Measurements from ENCODE around the gene MXRA8.

Gene MXRA8

DNA sequence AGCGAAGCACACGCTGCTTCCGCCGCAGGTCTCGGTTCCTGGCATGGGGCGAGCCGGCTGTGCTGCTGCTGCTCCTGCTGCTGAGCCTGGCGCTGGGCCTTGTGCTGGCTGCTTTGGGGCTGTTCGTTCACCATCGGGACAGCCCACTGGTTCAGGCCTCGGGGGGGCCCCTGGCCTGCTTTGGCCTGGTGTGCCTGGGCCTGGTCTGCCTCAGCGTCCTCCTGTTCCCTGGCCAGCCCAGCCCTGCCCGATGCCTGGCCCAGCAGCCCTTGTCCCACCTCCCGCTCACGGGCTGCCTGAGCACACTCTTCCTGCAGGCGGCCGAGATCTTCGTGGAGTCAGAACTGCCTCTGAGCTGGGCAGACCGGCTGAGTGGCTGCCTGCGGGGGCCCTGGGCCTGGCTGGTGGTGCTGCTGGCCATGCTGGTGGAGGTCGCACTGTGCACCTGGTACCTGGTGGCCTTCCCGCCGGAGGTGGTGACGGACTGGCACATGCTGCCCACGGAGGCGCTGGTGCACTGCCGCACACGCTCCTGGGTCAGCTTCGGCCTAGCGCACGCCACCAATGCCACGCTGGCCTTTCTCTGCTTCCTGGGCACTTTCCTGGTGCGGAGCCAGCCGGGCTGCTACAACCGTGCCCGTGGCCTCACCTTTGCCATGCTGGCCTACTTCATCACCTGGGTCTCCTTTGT is 24.7 kb downstream of the MXRA8 start:
- DNase-seq, result no peak

DNA sequence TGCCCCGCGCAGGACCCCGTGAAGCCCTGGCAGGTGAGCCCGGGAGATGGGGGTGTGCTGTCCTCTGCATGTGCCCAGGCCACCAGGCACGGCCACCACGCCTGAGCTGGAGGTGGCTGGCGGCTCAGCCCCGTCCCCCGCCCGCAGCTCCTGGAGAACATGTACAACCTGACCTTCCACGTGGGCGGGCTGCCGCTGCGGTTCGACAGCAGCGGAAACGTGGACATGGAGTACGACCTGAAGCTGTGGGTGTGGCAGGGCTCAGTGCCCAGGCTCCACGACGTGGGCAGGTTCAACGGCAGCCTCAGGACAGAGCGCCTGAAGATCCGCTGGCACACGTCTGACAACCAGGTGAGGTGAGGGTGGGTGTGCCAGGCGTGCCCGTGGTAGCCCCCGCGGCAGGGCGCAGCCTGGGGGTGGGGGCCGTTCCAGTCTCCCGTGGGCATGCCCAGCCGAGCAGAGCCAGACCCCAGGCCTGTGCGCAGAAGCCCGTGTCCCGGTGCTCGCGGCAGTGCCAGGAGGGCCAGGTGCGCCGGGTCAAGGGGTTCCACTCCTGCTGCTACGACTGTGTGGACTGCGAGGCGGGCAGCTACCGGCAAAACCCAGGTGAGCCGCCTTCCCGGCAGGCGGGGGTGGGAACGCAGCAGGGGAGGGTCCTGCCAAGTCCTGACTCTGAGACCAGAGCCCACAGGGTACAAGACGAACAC is 25.4 kb downstream of the MXRA8 start:
- no peak for DNase-seq

DNA sequence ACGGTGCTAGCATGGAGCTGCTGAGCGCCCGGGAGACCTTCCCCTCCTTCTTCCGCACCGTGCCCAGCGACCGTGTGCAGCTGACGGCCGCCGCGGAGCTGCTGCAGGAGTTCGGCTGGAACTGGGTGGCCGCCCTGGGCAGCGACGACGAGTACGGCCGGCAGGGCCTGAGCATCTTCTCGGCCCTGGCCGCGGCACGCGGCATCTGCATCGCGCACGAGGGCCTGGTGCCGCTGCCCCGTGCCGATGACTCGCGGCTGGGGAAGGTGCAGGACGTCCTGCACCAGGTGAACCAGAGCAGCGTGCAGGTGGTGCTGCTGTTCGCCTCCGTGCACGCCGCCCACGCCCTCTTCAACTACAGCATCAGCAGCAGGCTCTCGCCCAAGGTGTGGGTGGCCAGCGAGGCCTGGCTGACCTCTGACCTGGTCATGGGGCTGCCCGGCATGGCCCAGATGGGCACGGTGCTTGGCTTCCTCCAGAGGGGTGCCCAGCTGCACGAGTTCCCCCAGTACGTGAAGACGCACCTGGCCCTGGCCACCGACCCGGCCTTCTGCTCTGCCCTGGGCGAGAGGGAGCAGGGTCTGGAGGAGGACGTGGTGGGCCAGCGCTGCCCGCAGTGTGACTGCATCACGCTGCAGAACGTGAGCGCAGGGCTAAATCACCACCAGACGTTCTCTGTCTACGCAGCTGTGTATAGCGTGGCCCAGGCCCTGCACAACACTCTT is 26.2 kb downstream of the MXRA8 start:
- DNase-seq, result no peak

DNA sequence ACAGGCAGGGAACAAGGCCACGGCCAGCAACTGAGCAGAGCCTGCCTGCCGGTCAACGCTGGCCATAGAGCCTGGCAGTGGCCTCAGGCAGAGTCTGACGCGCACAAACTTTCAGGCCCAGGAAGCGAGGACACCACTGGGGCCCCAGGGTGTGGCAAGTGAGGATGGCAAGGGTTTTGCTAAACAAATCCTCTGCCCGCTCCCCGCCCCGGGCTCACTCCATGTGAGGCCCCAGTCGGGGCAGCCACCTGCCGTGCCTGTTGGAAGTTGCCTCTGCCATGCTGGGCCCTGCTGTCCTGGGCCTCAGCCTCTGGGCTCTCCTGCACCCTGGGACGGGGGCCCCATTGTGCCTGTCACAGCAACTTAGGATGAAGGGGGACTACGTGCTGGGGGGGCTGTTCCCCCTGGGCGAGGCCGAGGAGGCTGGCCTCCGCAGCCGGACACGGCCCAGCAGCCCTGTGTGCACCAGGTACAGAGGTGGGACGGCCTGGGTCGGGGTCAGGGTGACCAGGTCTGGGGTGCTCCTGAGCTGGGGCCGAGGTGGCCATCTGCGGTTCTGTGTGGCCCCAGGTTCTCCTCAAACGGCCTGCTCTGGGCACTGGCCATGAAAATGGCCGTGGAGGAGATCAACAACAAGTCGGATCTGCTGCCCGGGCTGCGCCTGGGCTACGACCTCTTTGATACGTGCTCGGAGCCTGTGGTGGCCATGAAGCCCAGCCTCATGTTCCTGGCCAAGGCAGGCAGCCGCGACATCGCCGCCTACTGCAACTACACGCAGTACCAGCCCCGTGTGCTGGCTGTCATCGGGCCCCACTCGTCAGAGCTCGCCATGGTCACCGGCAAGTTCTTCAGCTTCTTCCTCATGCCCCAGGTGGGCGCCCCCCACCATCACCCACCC is 27.0 kb downstream of the MXRA8 start, which contains the start of gene TAS1R3:
Gene TAS1R3, plus strand, starts transcription at position 213 of the 898 bp plus-strand sequence. Its CDS starts 66 bp downstream, at position 279.
- no peak for DNase-seq

DNA sequence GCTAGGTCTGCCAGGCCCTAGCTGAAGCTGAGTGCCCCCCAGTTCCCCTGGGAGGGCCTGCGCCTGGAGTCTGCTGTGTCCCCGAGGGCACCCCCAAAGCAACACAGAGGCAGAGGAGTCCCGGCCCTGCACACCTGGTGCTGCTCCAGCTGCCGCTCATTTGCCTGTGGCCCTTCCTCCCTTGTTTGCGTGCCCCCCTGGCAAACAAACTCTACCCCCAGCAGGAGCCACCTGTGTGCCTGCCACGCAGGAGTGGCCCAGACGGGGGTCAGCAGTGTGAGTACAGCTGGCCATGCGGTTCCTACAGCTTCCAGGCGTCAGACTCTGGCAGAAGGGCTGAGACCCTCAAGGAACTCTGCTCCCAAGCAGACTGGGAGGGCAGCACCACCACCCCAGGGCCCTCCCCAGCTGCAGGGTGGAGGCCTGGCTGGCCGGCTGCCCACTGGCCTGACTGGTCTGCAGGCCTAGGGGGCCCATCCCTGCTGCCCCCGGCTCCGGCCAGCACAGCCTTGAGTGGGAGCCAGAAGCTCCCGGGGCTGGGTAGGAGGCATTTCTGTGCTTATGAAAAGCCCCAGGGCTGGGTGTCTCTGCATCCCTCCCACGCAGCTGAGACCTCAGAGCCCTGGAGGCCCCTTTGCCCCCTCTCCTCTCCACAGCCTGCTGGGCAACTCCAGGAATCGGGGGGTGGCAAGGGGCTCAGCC is 27.8 kb downstream of the MXRA8 start:
- no peak for DNase-seq

DNA sequence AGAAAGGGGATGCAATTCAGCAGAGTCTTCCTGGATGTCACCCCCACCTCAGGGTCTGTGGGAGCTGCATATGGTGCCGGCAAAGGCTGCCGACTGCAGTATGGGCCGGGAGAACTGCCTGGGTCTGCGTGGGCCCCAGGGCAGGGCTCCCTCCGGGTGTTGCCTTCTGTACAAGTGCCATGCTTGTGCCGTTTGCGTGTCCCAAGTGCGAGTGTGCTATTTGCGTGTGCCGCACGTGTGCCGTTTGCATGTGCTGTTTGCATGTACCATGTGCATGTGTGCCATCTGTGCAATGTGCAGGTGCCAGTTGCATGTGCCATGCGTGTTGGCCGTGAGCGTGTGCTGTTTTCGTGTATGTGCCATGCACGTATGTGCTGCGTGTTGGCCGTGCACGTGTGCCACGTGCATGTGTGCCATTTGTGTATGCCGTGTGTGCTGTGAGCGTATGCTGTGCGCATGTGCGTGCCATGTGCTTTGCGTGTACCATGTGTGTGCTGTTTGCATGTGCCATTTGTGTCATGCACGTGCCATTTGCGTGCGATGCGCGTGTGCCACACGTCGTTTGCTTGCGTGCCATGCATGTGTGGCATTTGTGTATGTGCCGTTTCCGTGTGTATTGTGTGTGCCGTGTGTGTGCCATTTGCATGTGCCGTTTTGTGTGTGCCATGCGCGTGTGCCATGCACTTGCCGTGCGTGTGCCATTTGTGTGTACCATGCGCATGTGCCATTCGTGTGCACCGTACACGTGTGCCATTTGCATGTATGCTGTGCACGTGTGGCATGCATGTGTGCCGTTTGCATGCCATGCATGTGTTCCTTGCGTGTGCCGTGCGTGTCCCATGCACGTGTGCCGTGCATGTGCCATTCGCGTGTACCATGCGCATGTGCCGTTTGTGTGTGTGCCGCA is 28.8 kb downstream of the MXRA8 start:
- DNase-seq, result no peak

DNA sequence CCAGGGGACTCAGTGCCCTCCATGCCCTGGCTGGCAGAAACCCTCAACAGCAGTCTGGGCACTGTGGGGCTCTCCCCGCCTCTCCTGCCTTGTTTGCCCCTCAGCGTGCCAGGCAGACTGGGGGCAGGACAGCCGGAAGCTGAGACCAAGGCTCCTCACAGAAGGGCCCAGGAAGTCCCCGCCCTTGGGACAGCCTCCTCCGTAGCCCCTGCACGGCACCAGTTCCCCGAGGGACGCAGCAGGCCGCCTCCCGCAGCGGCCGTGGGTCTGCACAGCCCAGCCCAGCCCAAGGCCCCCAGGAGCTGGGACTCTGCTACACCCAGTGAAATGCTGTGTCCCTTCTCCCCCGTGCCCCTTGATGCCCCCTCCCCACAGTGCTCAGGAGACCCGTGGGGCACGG is 30.1 kb downstream of the MXRA8 start:
- no peak for DNase-seq

DNA sequence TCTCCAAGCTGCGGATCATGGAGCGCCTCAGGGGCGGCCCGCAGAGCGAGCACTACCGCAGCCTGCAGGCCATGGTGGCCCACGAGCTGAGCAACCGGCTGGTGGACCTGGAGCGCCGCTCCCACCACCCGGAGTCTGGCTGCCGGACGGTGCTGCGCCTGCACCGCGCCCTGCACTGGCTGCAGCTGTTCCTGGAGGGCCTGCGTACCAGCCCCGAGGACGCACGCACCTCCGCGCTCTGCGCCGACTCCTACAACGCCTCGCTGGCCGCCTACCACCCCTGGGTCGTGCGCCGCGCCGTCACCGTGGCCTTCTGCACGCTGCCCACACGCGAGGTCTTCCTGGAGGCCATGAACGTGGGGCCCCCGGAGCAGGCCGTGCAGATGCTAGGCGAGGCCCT is 31.1 kb downstream of the MXRA8 start:
- DNase-seq, result no peak

DNA sequence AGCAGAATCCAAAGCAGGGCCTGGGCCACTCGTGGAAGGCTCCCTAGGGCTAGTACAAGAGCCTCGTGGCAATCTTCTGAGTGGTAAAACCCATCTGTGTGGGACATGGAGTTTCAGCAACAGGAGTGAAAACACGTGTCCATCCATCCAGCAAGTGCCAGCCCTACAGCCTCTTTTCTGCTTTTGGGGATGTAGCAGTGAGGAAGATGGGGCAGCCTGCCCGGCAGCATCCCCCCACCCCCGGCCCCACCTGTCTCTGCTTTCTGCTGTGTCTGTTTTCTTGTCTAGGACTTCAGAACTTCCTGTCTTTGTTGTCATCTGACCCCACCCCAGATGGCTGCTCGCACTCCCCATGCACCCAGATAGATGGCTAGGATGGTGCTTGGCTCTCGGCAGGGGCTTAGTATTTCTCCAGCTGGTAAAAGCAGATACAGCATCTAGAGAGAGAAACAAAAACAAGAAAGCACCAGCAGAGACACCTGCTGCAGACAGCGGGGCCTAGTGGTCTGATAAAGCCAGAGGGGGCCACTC is 32.2 kb downstream of the MXRA8 start:
- DNase-seq, result no peak

DNA sequence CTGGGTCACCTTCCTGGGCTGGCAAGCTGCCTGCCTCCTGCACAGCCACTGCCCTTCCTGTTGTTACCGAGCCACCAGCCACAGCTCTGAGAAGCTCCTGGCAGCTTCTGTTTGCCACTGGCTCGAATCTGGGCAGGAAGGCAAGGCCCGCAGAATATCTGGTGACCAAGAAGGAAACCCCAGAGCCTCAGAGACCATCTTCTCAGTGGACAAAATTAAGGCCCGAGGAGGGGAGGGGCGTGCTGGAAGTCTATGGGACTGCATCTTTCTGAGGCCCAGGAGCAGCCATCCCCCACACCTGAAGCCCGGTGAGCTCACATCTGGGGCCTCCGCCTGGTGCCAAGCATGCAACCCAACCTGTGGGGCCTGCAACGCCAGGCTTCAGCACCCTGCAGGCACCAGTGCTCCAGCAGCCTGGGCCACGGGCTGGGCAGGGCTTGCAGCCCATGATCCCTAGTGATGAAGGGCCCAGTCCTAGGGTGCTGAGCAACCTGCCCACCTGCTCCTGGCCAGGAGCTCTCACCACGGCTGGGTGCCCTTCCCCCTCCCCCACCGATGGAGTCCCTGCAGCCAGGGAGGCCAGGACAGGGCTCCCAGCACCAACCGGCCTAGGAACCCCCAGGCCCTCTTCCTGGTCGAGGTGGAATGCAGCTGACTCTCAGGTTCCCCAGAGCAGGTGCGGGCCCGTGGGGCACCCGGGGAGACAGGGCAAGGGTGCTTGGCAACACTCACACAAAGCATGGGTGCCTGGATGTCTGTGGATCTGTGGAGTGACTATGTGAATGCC is 32.9 kb downstream of the MXRA8 start:
- no peak for DNase-seq

DNA sequence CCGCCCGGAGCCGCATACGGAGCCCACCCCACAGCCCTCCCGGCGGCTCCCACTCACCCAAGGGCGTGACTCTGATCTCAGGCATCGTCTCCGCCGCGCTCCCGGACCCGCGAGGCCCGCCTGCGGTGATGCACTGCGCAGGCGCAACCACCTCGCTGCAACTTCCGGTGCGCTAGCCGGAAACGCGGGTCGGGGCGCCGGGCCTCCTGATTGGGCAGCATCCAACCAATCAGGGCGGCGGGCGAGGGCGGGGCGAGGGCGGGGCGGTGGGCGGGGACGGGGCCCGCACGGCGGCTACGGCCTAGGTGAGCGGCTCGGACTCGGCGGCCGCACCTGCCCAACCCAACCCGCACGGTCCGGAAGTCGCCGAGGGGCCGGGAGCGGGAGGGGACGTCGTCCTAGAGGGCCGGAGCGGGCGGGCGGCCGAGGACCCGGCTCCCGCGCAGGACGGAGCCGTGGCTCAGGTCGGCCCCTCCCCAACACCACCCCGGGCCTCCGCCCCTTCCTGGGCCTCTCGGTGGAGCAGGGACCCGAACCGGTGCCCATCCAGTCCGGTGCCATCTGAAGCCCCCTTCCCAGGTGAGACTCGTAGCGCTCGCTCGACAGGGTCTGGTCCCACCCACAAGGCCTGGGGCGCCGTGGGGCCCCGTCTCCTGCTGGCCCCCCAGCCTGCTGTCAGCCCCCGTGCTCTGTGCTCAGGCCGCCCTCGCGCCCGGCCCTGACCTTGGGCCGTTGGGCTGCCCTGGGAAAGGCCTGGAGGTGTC is 33.6 kb downstream of the MXRA8 start, which contains the start of the genes CPTP and INTS11:
Gene CPTP, plus strand, starts transcription at position 279 of the 764 bp plus-strand sequence. CDS start 2,109 bp downstream, outside the sequence.
Gene INTS11, minus strand, starts transcription at position 137 of the 764 bp plus-strand sequence. Its CDS starts 52 bp downstream, at position 85.
- DNase-seq, result peak; percentile 98

DNA sequence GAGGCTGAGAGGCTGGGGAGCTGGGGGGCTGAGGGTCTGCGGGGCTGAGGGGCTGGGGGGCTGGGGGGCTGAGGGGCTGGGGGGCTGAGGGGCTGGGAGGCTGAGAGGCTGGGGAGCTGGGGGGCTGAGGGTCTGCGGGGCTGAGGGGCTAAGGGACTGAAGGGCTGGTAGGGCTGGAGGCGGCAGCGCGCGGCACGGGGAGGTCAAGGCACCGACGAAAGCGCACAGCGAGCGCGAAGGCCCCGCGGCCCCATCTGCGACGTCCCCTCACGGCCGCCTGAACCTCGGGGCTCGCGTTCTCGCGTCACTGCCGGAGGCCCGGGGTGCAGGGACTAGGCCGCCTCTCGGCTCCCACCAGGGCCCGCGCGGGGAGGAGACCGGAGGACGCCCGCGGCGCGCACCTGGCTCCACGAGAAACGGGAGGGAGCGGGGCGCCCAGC is 34.3 kb downstream of the MXRA8 start:
- no peak for DNase-seq

DNA sequence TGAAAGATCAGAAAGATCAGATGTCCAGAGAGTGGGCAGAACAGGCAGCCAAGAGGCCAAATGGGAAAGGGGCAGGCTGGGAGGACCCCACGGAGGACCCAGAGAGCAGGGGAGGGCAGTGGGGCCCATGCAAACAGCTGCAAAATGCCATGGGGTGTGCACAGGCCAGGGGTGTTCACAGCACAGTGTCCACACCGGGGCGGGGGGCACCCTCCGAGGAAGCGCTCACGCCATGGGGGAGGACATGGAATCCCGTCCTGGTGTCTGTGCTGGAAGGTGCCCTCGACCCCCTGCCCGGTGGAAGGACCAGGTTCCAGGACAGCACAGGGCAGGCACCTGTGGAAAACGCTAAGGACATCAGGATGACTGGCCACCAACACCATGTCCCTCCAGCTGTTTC is 35.4 kb downstream of the MXRA8 start:
- DNase-seq, result no peak

DNA sequence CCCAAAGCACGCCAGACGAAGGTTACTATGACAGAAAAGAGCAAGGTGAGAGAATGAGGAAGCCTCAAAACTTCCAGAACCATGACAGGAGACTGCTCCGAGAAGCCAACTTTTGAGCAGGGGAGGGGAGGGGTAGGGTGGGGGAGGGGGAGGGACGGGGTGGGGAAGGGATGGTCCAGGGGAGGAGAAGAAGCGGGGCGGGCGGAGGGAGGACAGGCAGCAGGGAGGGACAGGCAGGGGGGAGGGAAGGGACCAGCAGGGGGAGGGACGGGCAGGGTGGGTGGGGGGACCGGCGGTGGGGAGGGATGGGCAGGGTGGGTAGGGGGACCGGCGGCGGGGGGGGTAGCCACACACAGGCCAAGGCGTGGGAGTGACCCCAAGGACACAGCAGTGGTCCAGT is 35.9 kb downstream of the MXRA8 start:
- DNase-seq, result no peak

DNA sequence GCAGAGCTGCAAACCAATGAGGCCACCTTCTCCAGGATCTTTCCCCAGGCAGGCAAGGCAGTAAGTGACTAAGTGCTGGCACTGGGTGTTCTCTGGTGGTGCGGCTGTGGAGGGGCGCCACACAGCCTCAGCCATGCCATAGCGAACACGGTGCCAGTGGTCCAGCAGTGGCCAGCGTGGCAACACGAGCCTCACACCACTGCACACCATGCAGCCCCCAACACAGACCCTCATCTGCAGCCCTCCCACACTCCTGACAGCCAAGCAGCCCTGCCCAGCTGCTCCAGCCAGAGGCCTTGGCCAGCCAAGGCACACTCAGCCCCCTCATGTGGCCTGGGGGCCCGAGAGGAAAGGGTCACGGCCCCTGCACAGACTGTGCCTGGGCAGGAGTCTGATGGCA is 36.9 kb downstream of the MXRA8 start:
- DNase-seq, result no peak

DNA sequence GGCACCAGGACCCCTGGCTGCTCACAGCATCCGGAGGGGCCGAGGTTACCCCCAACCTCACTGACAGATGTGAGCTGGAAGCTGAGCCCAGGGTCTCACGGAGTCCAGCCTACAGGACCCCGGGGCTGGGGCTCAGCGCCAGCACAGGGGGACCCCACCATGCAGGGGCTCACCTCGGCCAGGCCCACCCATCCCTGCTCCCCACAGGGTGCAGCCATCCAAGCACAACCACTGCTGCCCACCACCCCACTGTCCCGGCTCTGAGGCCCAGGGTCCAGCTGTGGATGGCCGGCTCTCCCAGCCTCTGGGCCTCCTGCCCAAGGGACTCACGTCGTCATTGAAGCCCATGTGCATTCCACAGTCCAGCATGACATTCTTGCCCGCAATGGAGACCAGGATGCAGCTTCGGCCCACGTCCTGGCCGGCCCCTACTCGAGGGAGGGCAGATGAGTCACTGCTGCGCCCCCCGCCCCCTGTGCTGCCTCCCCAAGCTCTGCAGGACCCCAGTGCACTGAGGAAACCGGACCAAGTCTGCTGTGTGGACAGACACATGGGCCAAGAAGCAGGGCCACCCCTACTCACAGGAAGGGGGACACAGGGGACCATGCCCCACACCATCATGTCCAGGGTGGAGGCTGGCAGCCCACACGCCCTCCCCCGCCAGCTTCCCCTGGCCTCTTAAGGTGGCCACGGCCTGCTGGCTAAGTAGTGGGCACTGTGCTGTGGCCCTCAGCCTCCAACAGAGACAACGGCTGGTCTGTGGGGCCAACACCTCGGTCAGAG is 37.5 kb downstream of the MXRA8 start:
- no peak for DNase-seq

DNA sequence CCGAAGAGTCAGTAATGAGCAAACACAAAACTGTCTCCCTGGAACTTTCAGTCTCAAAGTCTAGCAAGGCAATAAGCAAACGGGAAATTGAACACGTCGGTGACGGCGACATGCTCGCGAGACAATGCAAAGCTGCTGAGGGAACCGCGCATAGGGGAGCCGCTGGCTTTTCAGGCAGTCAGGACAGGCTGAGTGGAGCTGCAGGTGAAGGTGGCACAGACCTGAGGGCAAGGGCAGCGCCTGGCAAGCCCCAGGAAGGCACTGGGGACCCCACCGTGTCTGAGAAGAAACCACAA is 38.8 kb downstream of the MXRA8 start:
- DNase-seq, result no peak
